Osteoblast (primary cell): ENCODE results near the gene FLYWCH1. TPM values are rescaled to one million over a fixed set of nuclear protein-coding genes. Genes with fewer than 3 reads are reported as not detected.

Source experiments
- DNase-seq: peaks from one replicate; pipeline ENCODE4 v3.0.0; 2011; ENCODE audit warnings: low spot score, mixed read lengths; ENCODE audit not compliant: insufficient read length; ENCODE audit errors: missing footprints
- H2AFZ ChIP-seq: 2 replicates; pipeline ENCODE4 v1.6.0; 2011; ENCODE audit warnings: mild to moderate bottlenecking, low read length
- H3K27ac ChIP-seq: 2 replicates; pipeline ENCODE4 v1.5.1; 2011; ENCODE audit warnings: mild to moderate bottlenecking, low read depth, low read length, moderate library complexity
- H3K27me3 ChIP-seq: 2 replicates; pipeline ENCODE4 v1.6.0; 2012; ENCODE audit warnings: mild to moderate bottlenecking, control low read depth, inconsistent platforms, low read length, moderate library complexity; ENCODE audit not compliant: insufficient read depth
- H3K36me3 ChIP-seq: 2 replicates; pipeline ENCODE4 v1.5.1; 2011; ENCODE audit warnings: mild to moderate bottlenecking, low read length, control low read depth, moderate library complexity; ENCODE audit not compliant: insufficient read depth
- H3K4me1 ChIP-seq: 2 replicates; pipeline ENCODE4 v1.5.1; 2011; ENCODE audit warnings: mild to moderate bottlenecking, low read length, control low read depth, moderate library complexity; ENCODE audit not compliant: insufficient read depth
- H3K4me2 ChIP-seq: 2 replicates; pipeline ENCODE4 v1.6.0; 2011; ENCODE audit warnings: mild to moderate bottlenecking, low read length; ENCODE audit not compliant: insufficient read depth
- H3K4me3 ChIP-seq: fragments of 200-600 bp; sonication (generic); 3 replicates; pipeline ENCODE4 v1.5.1; 2012; ENCODE audit warnings: mild to moderate bottlenecking, low read length, inconsistent platforms; ENCODE audit not compliant: insufficient read depth
- H3K79me2 ChIP-seq: 2 replicates; pipeline ENCODE4 v1.6.0; 2012; ENCODE audit warnings: mild to moderate bottlenecking, low read length, control low read depth, inconsistent platforms; ENCODE audit not compliant: insufficient read depth
- H3K9me3 ChIP-seq: 2 replicates; pipeline ENCODE4 v1.5.1; 2011; ENCODE audit warnings: low read depth, low read length, control low read depth
- H4K20me1 ChIP-seq: 2 replicates; pipeline ENCODE4 v1.6.0; 2012; ENCODE audit warnings: mild to moderate bottlenecking, low read length, control low read depth; ENCODE audit not compliant: insufficient read depth
- total RNA-seq: library from RNA; depleted of rRNA; stranded (reverse); fragments of >200 nt; gene quantifications from 2 replicates; pipeline ENCODE4 v1.2.3, GENCODE V29; 2012
- TF ChIP-seq, protein P1 (sequence below): IDR thresholded peaks from 2 replicates; pipeline ENCODE4 v1.5.1; 2011; ENCODE audit warnings: mild to moderate bottlenecking, low read depth, low read length, moderate library complexity; ENCODE audit errors: extremely low read depth

The FLYWCH1 gene
- total RNA-seq, 1 donor, result 56.5 TPM

DNA sequence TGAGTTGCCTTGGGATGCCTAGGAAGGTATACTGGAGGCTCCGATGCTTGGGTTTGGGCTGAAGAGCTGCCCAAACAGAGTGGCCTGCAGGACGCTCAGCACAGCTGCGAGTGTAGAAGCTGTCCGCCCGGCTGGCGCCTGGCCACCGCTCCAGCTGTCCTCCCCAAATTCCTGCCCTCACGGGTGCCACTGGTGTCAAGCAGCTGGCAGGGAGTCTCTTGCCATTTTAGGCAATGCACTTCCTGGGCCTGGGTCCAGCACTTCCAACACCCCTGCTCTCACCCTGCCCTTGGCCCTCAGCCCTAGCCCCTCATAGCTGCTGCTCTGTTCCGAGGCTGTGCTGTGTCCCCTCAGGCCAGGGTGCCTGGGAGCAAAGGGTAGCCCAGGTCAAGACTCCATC lies 73.7 kb downstream of the FLYWCH1 start:
- Histone ChIP-seq H2AFZ (no peak overlapping the region), H3K4me1 (peaks cover 4% of the 10 kb centered on the region), H3K79me2 (no peaks in the 10 kb centered on the region), H4K20me1 (no peaks in the 10 kb centered on the region), H3K4me2 (no peak overlapping the region), H3K36me3 (no peaks in the 10 kb centered on the region), H3K4me3 (no peak overlapping the region), H3K9me3 (no peaks in the 10 kb centered on the region), H3K27ac (no peak overlapping the region), H3K27me3 (peaks cover 8% of the 10 kb centered on the region)
- no peak for DNase-seq
- TF ChIP-seq, protein P1, sequence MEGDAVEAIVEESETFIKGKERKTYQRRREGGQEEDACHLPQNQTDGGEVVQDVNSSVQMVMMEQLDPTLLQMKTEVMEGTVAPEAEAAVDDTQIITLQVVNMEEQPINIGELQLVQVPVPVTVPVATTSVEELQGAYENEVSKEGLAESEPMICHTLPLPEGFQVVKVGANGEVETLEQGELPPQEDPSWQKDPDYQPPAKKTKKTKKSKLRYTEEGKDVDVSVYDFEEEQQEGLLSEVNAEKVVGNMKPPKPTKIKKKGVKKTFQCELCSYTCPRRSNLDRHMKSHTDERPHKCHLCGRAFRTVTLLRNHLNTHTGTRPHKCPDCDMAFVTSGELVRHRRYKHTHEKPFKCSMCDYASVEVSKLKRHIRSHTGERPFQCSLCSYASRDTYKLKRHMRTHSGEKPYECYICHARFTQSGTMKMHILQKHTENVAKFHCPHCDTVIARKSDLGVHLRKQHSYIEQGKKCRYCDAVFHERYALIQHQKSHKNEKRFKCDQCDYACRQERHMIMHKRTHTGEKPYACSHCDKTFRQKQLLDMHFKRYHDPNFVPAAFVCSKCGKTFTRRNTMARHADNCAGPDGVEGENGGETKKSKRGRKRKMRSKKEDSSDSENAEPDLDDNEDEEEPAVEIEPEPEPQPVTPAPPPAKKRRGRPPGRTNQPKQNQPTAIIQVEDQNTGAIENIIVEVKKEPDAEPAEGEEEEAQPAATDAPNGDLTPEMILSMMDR, result no peak

DNA sequence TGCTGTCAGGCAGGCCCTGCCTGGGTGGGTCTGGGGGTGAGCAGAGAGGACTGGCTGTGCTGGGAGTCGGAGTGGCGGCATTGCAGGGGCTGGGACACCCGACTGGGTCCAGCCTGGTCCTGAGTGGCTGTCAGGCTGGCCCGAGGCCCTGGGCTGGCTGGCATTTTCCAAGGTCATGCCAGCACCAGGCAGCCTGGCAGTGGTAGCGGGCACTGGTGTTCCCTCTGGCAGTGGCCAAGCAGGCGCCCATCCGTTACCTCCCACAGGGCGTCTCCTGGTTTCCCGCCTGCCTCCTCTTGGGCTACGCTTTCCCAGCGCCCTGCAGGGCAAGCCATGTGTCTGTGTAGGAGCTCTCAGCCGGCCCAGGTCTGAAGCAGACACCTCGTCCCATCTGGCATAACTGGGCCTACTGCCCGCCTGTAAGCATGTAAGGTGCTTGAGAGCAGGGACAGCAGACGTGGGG lies 74.2 kb downstream of the FLYWCH1 start:
- Histone ChIP-seq H3K9me3 (no peaks in the 10 kb centered on the region), H3K27me3 (peaks cover 8% of the 10 kb centered on the region), H3K27ac (no peak overlapping the region), H3K4me1 (peaks cover 1% of the 10 kb centered on the region), H2AFZ (no peak overlapping the region), H3K79me2 (no peaks in the 10 kb centered on the region), H4K20me1 (no peaks in the 10 kb centered on the region), H3K4me2 (no peak overlapping the region), H3K36me3 (no peaks in the 10 kb centered on the region), H3K4me3 (no peak overlapping the region)
- TF ChIP-seq, protein P1, result no peak
- DNase-seq, result no peak

DNA sequence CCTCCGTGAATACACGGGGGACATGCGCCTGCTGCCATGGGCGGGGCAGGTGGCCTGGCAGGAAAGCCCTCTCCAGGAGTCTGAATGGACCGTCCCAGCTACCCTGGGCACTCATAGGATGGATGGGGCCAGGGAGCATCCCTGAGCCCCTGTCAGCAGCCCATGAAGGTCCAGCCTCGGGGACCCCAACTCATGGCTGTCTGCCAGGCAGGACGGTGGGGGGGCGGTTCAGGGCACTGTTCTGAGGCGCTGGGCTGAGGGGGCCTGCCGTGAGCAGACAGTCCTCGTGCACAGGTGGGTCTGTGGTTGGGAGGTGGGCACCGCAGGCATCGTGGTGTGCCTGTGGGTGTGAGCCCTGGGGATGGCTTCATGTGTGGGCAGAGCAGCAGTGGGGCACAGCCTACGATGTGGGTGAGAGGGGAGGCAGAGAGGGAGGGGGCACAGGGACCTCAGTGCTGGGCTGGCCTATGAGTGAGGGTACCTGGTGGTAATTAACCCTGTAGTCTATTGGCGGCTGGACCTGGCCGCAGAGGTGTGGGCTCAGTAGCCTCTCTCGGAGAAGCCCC lies 75.0 kb downstream of the FLYWCH1 start:
- Histone ChIP-seq H3K4me1 (no peaks in the 10 kb centered on the region), H3K4me2 (no peak overlapping the region), H3K36me3 (no peaks in the 10 kb centered on the region), H2AFZ (no peak overlapping the region), H4K20me1 (no peaks in the 10 kb centered on the region), H3K79me2 (no peaks in the 10 kb centered on the region), H3K27ac (no peak overlapping the region), H3K9me3 (no peaks in the 10 kb centered on the region), H3K27me3 (peaks cover 8% of the 10 kb centered on the region), H3K4me3 (no peak overlapping the region)
- TF ChIP-seq, protein P1, result no peak
- no peak for DNase-seq

DNA sequence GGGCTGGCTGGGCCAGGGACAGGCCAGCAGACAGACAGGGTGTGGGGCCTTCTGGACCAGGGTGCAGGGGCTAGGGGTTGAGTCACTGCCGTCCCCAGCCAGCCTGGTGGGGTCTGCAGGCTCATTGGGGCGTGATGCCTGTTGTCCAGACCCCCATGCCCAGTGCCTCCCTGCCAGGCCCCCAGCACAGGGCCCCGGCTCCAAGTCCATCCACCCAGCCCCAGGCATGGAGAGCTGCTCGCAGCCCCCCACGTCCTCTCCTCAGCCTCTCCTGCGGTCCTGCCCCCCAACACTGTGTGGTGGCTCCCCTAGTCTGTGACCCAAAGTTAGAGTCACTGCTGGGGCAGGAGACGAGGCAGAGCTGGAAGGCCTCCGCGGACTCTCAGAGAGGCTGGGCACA lies 75.6 kb downstream of the FLYWCH1 start:
- no peaks in the 10 kb centered on the region for H4K20me1 ChIP-seq
- no peaks in the 10 kb centered on the region for H3K9me3 ChIP-seq
- no peak overlapping the region for H3K4me2 ChIP-seq
- no peaks in the 10 kb centered on the region for H3K4me1 ChIP-seq
- H3K27me3 ChIP-seq, result peaks cover 8% of the 10 kb centered on the region
- H2AFZ ChIP-seq, result no peak overlapping the region
- H3K36me3 ChIP-seq, result no peaks in the 10 kb centered on the region
- no peak overlapping the region for H3K27ac ChIP-seq
- no peaks in the 10 kb centered on the region for H3K79me2 ChIP-seq
- no peak overlapping the region for H3K4me3 ChIP-seq
- DNase-seq, result no peak
- TF ChIP-seq, protein P1, result no peak
